Kidney epithelial cell (primary cell): ENCODE results near the gene ACTL6B. TPM values are rescaled to one million over a fixed set of nuclear protein-coding genes. Genes with fewer than 3 reads are reported as not detected.

Experiments
- DNase-seq: peaks from one replicate; pipeline ENCODE4 v3.0.0-alpha.2; 2010; ENCODE audit warnings: low read depth
- H3K27me3 ChIP-seq: 2 replicates; pipeline ENCODE4 v1.6.0; 2011; ENCODE audit warnings: low read length; ENCODE audit not compliant: control insufficient read depth, insufficient read depth
- H3K36me3 ChIP-seq: 2 replicates; pipeline ENCODE4 v1.5.1; 2011; ENCODE audit warnings: low read length; ENCODE audit not compliant: control insufficient read depth, insufficient read depth
- H3K4me3 ChIP-seq: 2 replicates; pipeline ENCODE4 v1.5.1; 2011; ENCODE audit warnings: low read depth, mild to moderate bottlenecking, control low read depth, low read length
- total RNA-seq: library from RNA; depleted of rRNA; stranded (reverse); fragments of >200 nt; gene quantifications from 2 replicates; pipeline ENCODE4 v1.2.3, GENCODE V29; 2015
- TF ChIP-seq, protein P1 (sequence below): IDR thresholded peaks from 2 replicates; pipeline ENCODE4 v1.5.1; 2011; ENCODE audit warnings: mild to moderate bottlenecking, moderate library complexity, low read length, control low read depth, inconsistent platforms; ENCODE audit not compliant: insufficient read depth, poor library complexity, severe bottlenecking

The ACTL6B gene
- total RNA-seq, 1 donor from 2014 or later = not detected

DNA sequence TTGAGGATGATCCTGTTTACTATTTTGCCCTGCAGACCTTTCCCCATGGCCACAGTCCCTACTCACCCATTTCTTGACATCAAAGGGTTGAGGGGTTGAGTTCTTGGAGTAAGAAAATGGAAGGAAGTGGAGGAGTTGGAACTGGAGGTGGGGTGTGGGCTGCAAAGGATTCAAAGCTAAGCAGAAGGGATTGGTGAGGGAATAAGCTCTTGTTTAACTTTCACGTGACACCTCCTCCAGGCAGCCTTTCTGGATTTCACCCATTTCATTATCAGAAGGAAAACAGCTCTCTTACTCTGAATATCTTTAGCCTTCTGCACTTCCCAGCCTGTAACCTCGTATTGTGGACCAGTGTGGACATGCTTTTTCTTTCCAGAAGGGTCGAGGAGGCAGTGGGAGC lies 30.2 kb downstream of the ACTL6B start:
- no peak for DNase-seq
- Histone ChIP-seq H3K4me3 (peak overlapping the region; percentile 28), H3K36me3 (no peaks in the 10 kb centered on the region), H3K27me3 (no peaks in the 10 kb centered on the region)
- TF ChIP-seq, protein P1, sequence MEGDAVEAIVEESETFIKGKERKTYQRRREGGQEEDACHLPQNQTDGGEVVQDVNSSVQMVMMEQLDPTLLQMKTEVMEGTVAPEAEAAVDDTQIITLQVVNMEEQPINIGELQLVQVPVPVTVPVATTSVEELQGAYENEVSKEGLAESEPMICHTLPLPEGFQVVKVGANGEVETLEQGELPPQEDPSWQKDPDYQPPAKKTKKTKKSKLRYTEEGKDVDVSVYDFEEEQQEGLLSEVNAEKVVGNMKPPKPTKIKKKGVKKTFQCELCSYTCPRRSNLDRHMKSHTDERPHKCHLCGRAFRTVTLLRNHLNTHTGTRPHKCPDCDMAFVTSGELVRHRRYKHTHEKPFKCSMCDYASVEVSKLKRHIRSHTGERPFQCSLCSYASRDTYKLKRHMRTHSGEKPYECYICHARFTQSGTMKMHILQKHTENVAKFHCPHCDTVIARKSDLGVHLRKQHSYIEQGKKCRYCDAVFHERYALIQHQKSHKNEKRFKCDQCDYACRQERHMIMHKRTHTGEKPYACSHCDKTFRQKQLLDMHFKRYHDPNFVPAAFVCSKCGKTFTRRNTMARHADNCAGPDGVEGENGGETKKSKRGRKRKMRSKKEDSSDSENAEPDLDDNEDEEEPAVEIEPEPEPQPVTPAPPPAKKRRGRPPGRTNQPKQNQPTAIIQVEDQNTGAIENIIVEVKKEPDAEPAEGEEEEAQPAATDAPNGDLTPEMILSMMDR = no peak

- no peaks in the 10 kb centered on the region for H3K27me3 ChIP-seq
- no peak for DNase-seq
- H3K36me3 ChIP-seq = no peaks in the 10 kb centered on the region
- H3K4me3 ChIP-seq = no peak overlapping the region
- TF ChIP-seq, protein P1 = no peak
Observed at GRCh38 chr7:100623951-100624824, 32.1 kb downstream of the ACTL6B start.

DNA sequence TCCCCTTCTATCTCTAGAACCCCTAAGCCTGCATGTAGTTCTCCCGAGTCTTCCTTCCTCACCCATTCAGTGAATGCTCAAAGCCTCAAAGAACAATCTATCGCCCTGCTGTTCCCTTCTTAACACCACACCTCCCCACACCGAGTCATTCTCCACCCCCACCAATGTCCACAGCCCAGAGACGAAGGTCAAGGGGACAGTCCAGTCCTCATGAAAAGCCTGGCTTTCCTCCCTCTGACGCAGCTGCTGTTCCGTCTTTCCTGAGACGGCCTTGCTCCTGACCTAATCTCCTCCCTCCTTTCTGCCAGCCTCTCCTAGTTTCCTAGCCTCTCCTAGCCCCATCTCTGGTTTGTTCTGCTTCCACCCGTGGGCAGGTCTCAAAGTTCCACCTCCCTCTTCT lies 34.7 kb downstream of the ACTL6B start:
- TF ChIP-seq, protein P1 = no peak
- DNase-seq = no peak
- no peaks in the 10 kb centered on the region for H3K36me3 ChIP-seq
- H3K4me3 ChIP-seq = no peak overlapping the region
- no peaks in the 10 kb centered on the region for H3K27me3 ChIP-seq

DNA sequence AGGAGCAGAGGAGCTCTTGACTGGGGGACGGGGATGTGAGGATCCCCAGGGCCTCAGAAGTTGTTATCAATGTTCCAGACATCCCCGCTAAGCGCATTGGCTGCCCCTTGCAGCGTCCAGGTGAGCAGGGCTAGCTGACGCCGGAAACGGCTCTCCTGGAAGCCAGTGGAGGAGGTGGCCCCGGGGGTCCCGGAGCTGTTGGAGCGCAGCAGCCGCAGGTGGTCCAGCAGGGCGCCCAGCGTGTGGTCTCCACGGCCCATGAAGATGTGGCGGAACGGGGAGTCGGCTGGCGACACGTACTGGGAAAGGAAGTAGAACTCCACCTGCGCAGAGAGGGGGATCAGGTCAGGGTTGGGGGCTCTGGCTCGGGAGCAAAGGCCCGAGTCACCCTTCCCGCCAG lies 35.4 kb downstream of the ACTL6B start:
- H3K36me3 ChIP-seq = no peaks in the 10 kb centered on the region

GRCh38 chr7:100620239-100620638 lies 36.0 kb downstream of the ACTL6B start:
- TF ChIP-seq, protein P1 = no peak
- no peaks in the 10 kb centered on the region for H3K27me3 ChIP-seq
- H3K4me3 ChIP-seq = no peak overlapping the region
- no peak for DNase-seq
- H3K36me3 ChIP-seq = no peaks in the 10 kb centered on the region

More for the DNA sequence above, 35.4 kb downstream of the ACTL6B start:
- TF ChIP-seq, protein P1 = no peak
- H3K4me3 ChIP-seq = no peak overlapping the region
- H3K27me3 ChIP-seq = no peaks in the 10 kb centered on the region
- DNase-seq = no peak
